HG02610 (cell line): ENCODE measurements around the gene PRELID1.
A peak's percentile ranks its signal among the peaks of the same experiment; 100 is the strongest.
"Not testable (repeated sequence)": the region's sequence is repeated elsewhere in the genome, so short reads cannot be mapped to it uniquely, and the experiment has no call there.

ENCODE experiments used
- ATAC-seq: cut with Tn5 transposase; IDR thresholded peaks from one replicate; pipeline ENCODE4 v1.9.1; 2021; ENCODE audit warnings: mild to moderate bottlenecking, moderate library complexity; ENCODE audit not compliant: unreplicated experiment

The PRELID1 gene, protein sequence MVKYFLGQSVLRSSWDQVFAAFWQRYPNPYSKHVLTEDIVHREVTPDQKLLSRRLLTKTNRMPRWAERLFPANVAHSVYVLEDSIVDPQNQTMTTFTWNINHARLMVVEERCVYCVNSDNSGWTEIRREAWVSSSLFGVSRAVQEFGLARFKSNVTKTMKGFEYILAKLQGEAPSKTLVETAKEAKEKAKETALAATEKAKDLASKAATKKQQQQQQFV

DNA sequence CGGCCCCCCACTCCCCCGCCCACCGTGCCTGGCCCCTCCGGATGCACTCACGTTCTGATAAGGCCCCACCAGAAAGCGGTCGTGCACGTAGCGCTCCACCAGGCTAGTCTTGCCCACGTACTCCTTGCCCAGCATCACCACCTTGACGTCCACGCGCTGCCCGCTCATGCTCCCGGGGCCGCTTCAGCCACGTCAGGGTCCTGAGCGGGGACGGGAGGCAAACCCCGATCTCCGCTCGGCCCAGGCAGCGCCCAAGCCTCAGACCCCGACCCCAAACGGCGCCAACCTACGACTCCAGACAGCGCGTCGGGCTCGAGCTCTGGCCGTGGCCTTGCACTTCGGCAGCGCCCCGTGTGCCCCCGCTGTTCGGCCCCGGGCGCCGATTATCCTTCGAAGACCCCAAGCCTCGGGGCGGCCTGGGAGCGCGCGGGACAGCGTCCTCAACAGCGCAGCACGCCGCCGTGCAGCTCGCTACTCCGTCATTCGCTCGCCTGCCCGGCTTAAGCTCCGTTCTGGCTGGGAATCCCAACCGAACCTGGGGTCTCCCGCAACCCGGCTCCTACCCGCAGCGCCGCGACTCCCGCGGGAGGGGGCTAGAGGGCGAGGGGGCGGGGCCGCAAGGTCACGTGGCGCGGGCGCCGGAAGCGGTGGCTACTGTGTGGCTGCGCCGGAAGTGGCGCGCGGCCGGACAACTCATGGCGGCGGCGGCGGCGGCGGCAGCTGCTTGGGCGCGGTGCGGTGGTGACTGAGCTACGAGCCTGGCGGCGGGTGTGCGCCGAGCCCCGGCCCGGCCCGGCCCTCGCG lies at the start of gene PRELID1, which contains the start of gene RAB24:
TSS of gene PRELID1 (plus strand) at position 679 of the 804 bp plus-strand sequence. CDS start 187 bp downstream, outside the sequence.
TSS of gene RAB24 (minus strand) at position 599 of the 804 bp plus-strand sequence. CDS start at position 168, 431 bp downstream.
- peak; percentile 50 for ATAC-seq

DNA sequence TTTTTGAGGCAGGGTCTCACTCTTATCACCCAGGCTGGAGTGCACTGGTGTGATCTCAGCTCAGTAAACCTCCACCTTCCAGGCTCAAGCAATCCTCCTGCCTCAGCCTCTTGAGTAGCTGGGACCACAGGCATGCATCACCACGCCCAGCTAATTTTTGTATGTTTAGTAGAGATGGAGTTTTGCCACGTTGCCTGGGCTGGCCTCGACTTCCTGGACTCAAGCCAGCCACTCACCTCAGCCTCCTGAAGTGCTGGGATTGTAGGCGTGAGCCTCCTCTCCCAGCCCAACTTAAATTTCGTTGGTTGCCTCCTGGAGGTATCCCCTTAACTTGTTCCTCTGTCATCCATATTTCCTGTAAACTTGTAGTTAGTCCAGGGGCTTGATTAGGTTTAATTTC lies 47.3 kb upstream of the PRELID1 start:
- no peak for ATAC-seq

DNA sequence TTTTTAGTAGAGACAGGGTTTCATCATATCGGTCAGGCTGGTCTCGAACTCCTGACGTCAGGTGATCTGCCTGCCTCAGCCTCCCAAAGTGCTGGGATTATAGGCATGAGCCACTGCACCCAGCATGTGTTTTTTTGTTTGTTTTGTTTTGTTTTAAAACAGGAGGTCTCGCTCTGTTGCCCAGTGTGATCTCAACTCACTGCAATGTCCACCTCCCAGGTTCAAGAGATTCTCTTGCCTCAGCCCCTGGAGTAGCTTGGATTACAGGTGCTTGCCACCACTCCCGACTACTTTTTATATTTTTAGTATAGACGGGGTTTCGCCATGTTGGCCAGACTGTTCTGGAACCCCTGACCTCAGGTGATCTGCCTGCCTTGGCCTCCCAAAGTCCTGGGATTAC lies 44.9 kb upstream of the PRELID1 start:
- ATAC-seq: not testable (repeated sequence)

DNA sequence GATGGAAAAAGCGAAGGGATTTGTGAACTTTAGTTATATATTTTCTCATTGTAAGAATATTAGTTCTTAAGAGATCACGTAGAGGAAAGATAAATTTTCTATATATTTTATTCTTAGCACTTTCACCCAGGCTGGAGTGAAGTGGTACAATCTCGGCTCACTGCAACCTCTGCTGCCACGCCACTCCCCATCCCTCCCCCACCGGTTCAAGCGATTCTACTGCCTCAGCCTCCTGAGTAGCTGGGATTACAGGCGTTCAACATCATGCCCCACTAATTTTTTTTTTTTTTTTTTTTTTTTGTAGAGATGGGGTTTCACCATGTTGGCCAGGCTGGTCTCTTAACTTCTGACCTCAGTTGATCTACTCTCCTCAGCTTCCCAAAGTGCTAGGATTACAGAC lies 42.6 kb upstream of the PRELID1 start:
- no peak for ATAC-seq

DNA sequence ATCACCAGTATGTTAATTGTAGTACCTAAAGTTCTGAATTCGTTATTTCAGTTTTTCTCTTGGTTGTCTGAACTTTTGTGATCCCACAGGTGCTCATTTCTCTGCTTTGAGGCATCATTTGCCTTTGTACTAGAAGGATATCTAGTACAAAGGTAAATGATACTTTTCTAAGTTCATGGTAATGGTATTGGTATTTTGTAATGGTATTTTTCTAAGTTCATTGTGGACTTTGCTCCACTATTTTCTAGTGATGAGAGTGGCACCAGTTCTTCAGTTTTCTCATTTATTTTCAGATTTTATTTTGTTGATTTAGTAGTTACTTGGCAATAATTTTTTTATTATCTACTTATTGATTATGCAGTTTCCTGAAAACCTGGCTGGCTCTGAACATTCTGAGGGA lies 42.1 kb upstream of the PRELID1 start:
- no peak for ATAC-seq

DNA sequence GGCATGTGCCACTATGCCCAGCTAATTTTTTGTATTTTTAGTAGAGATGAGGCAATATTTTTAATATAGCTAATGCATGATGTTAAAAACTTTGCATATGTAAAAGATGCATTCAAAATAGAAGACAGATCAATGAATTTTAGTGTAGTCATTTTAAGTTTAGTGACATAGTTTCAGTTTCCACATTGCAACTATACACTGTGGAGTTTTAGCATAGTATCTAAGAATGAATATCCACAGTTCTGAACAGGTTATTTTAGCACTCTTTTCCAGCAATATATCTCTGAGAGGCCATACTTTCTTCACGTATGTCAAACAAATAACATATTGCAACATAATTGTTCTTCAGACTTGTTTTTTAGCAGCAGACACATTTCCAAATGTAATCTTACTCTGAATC lies 39.4 kb upstream of the PRELID1 start:
- no peak for ATAC-seq

DNA sequence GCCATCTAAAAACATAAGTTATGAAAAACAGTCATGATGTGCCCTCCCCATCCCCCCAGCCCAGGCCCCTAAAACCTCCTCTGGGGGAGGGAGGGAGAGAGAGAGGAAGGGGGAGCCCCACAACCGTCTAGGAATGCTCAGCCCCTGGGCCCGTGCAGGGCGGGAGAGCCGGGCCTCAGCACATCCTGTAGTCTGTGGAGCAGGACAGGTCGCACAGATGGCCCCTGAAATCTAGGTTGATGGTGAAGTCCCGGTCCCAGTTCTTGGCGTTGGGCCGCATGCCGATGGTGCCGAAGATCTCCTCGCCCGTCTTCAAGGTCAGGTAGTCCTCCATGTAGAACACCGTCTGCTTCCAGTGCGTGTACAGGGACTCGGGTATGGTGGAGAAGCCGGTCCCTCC lies 38.2 kb upstream of the PRELID1 start:
- ATAC-seq: no peak

DNA sequence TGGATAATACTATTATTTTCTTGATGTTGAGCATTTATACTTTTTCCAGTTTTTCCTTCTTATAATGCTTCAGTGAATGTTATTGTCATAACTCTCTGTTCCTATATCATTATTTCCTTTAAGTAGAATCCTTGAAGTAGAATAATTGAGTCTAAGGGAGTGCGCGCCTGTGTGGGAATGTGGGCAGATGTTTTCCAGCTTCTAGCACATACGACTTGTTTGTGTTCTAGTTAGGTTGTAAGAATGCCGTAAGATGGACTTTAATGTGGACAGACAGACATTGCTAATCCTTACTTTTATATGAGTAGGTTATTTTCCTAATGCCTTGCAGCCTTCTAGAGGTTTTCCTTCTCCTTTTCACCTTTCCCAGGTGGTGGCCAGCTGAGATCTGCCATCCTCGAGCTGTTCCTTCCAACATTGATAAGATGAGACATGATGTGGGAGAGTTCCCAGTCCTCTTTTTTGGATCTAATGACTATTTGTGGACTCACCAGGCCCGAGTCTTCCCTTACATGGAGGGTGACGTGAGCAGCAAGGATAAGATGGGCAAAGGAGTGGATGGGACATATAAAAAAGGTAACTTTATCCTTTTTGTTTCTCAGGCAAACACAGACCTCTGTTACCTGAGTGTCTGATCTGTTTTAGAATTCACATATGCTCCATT lies 34.2 kb upstream of the PRELID1 start:
- no peak for ATAC-seq

DNA sequence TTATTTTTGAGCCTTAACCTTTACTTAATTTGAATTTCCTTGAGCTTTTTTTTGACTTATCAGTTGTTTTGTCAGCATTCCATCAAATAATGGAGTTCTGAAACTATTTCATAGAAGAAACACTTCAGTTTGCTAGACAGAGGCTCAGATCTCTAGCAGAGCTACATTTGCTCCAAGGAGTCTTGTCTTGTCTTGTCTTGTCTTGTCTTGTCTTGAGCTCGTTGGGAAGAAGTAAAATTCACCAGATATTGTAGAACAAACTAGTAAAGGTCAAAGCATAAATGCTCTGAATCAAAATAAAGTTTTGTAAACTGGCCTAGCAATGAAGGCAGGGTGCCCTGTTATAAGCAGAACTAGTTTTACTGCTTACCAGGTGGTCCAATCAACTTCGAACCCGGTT lies 33.6 kb upstream of the PRELID1 start:
- ATAC-seq: no peak

DNA sequence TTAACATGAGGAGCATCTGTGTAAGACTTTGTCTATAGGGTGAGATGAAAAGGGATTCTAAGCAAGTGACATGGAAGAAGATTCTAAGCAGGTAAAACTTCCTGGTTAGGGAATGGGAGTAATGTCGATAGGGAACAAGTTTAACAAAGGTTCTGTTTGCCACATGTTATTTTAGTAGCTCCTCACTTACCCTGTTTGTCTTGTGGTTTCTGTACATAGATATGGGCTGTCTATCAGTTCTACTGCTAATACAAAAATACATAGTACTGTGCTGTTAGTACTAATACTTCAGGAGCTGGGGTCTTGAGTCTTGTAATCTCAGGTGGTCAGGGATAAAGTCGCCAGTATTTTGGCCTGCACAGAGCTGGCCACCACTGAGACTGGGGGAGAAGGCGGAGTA lies 32.9 kb upstream of the PRELID1 start:
- ATAC-seq: no peak

DNA sequence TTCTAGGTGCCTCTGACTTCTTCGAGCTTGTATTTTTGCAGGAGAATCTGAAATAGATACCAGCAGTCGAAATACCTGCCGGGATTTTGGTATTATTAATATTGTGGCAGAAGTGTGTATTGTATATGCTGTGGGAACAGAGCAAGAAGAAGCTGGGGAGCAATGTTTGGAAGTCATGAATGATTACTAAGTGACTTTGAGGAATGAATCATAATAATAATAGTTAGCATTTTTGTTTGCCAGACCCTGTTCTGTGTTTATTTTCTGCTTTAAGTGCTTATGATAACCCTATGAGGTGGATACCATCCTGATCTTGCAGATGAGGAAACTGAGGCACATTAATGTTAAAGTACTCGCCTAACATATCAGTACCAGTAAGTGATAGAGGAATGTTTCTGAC lies 32.5 kb upstream of the PRELID1 start:
- no peak for ATAC-seq

DNA sequence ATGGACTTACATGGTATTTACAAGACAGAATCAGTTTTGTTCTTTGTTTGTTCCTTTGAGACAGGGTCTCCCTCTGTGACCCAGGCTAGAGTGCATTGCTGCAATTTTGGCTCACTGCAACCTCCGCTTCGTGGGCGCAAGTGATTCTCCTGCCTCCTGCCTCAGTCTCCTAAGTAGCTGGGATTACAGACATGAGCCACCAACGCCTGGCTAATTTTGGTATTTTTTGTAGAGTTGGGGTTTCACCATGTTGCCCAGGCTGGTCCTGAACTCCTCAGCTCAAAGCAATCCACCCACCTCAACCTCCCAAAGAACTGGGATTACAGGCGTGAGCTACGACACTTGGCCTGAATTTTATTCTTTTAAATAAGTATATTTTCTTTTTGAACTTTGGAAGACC lies 27.7 kb upstream of the PRELID1 start:
- no peak for ATAC-seq

DNA sequence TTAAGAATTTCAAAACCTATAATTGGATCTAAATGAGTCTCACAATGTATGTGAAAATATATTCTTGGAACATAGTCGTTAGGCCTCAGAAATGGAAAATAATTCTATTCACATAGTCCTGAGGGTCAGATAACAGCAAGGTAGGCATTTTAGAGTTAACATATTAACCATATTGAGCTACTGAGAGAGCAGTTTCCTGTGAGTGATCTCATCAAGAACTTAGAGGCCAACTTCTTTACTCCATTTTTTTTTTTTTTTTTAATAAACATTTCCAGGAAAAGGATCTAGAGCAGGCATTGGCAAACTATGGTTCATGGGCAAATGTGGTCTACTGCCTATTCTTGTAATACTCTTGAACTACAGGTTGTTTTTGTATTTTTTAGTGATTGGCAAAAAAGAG lies 26.7 kb upstream of the PRELID1 start:
- ATAC-seq: no peak

DNA sequence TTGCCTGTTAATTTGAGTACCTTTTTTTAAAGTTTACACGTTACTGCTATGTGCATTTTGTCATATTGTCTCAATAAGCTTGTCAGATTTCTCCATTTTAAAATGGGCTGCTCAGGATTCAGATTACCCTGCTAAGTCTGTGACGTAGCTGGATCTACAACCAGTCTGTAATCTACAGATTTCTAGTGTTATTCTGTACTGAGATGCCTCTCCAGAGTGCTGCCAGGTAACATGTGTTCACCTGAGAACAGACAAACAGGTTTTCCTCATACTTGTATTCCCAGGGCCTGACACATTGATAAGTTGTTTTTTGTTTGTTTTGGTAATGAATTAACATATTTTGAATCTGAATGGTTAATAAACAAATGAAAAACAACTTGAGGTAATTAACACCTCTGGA lies 15.4 kb upstream of the PRELID1 start:
- no peak for ATAC-seq

DNA sequence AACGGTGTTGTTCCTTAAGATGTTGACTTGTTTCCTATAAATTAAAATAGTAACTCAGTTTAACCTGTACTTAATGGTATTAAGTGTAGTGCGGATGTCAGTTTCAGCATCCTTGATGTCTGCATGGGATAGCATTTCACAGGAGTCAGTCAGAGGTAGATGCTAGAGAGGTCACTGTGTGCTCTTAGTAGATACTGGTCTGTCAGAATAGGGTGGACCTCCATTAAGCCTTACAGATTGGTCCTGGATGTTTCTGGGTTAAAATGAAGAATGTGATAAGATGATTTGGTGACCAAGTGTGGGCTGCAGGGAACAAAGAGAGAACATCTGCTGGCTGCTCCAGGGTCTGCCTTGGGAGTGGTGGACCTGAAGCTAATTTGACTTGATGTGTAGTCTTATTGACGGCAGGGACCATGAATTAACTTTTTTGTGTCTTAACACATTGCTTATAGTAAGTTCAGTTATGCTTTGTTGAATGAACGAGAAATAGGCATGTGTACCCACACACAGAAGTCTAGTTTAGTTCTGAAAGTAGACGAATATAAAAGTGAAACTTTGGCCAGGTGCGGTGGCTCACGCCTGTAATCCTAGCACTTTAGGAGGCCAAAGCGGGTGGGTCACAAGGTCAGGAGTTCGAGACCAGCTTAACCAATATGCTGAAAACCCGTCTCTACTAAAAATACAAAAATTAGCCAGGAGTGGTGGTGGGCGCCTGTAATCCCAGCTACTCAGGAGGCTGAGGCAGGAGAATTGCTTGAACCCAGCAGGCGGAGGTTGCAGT lies 12.6 kb upstream of the PRELID1 start:
- no peak for ATAC-seq

DNA sequence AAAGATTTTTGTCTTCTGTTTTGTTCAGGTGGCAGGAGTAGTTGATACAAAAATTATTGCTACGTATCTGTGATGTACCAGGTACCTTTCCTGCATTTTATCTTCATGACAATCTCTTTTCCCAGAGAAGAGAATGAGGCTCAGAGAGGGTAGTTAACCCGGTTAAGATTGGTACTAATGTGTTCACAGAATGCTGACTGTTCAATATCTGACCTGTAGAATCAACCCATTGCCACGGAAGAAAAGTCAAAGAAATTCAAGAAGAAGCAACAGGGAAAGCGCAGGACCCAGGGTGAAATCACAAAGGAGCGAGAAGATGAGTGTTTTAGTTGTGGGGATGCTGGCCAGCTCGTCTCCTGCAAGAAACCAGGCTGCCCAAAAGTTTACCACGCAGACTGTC lies 11.9 kb upstream of the PRELID1 start:
- ATAC-seq: no peak

DNA sequence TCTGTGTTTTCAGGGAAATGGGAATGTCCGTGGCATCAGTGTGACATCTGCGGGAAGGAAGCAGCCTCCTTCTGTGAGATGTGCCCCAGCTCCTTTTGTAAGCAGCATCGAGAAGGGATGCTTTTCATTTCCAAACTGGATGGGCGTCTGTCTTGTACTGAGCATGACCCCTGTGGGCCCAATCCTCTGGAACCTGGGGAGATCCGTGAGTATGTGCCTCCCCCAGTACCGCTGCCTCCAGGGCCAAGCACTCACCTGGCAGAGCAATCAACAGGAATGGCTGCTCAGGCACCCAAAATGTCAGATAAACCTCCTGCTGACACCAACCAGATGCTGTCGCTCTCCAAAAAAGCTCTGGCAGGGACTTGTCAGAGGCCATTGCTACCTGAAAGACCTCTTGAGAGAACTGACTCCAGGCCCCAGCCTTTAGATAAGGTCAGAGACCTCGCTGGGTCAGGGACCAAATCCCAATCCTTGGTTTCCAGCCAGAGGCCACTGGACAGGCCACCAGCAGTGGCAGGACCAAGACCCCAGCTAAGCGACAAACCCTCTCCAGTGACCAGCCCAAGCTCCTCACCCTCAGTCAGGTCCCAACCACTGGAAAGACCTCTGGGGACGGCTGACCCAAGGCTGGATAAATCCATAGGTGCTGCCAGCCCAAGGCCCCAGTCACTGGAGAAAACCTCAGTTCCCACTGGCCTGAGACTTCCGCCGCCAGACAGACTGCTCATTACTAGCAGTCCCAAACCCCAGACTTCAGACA lies 9.6 kb upstream of the PRELID1 start:
- ATAC-seq: no peak

DNA sequence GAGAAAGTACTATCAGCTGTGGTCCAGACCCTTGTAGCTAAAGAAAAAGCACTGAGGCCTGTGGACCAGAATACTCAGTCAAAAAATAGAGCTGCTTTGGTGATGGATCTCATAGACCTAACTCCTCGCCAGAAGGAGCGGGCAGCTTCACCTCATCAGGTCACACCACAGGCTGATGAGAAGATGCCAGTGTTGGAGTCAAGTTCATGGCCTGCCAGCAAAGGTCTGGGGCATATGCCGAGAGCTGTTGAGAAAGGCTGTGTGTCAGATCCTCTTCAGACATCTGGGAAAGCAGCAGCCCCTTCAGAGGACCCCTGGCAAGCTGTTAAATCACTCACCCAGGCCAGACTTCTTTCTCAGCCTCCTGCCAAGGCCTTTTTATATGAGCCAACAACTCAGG lies 9.0 kb upstream of the PRELID1 start:
- ATAC-seq: no peak

DNA sequence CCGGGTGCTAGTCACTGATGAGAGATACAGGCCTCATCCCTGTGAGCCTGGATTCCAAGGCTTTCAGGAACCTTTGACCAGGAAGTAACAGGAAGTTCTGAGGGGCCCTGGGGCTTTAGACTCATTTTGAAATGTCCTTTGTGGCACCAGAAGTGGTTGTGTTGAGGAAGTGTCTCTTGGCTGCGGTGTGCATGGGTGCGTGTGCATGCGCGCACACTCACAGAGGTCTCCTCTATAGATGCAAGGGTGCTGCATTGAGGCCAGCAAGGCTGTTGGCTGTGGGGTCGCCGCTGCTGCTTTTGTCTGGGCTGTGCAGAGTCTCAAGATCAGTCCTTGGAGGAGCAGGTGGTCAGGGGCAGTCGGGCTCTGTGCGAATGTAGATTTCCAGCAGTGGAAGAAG lies 7.7 kb upstream of the PRELID1 start:
- no peak for ATAC-seq

DNA sequence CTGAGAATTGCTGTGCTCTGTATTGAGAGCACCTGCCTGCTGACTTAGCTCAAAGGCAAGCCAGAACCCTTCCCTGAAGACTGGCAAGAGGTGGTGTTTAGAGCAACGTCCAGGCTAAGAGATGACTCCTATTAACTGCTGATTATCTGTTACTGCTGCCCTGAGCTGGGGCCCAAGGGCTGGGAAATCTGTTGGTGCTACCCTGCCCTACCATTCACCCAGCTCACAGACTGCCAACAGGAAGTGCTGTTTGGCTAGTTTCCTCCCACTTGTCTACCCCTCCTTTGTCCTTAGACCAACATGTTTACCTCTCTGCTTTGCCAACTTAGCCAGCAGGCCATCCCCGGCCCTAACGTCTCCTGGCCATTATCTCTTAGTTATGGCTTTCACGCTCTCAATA lies 7.0 kb upstream of the PRELID1 start:
- ATAC-seq: no peak
